ENCODE data around the gene ATG7.
"Not testable (repeated sequence)": the region's sequence is repeated elsewhere in the genome, so short reads cannot be mapped to it uniquely, and the experiment has no call there.

ATG7 gene

DNA sequence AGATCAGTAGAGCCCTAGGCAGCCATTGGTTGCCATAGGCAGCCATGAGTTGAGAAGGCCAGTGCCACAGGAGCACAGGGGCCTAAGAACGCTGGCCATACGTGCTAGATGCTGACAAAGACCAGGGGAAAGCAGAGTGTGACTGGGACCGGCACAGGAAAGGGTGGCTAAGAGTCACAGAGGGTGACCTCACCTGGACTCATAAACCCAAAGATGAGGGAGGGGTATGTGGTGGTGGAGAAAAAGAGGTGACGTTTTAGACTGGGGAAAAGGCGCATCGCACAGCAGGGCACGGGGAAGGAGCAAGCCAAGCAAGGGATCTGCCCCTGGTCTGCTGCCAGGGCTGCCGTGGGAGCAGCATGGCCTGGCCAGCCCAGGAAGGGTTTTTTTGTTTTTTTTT lies 249.0 kb downstream of the ATG7 start:
- DNase-seq (ENCODE audit: insufficient read length, low spot score) (no peak), FAIRE-seq (no peak)
- no peak for TF ChIP-seq CTCF (IDR thresholded peaks at IDR 0.05; ENCODE audit: insufficient read depth, missing control alignments)

DNA sequence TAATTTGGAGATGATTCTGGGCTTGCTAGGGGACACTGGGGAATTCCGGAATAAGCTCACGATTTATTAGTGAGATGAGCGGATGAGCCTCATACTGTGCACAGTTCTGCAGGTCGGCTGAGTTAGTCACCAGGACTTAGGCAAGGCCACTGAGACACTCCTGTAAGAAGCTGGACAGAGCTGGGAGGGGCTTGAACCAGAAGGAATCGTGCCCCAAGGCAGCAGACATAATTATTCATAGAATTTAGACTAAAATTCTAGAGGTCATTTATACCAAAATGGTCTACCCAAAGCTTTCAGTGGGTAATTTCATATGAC lies 250.2 kb downstream of the ATG7 start:
- FAIRE-seq = no peak
- no peak for DNase-seq (ENCODE audit: insufficient read length, low spot score)
- TF ChIP-seq CTCF (IDR thresholded peaks at IDR 0.05; ENCODE audit: insufficient read depth, missing control alignments) = no peak

- DNase-seq (ENCODE audit: insufficient read length, low spot score) = no peak
- FAIRE-seq = no peak
- TF ChIP-seq CTCF (IDR thresholded peaks at IDR 0.05; ENCODE audit: insufficient read depth, missing control alignments) = no peak
Observed at GRCh38 chr3:11522953-11523571, 250.9 kb downstream of the ATG7 start.

DNA sequence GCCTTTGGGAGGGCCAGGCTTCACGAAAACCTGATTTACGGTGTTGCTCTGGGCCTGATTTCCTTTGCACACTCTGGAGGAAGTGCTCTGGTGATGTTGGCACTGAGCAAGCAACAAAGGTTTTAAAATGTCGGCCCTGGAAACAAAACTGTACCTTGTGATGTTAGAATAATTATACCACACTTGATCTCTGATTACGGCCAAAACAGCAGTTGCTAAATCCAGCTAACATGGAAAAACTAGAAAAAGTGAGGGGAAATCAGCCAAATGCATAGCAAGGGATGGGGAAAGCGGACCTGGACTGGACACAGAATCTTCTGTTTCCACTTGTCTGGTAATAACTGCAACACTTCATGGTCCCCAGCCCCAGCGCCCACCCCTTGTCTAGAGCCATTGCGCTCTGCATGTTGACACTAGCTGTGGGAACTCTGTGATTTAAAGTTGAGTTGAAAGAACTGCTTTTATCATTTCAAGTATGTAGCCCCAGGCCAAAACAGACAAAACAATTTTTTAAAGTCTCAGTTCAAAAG lies 251.4 kb downstream of the ATG7 start:
- FAIRE-seq (no peak), DNase-seq (ENCODE audit: insufficient read length, low spot score) (no peak)
- no peak for TF ChIP-seq CTCF (IDR thresholded peaks at IDR 0.05; ENCODE audit: insufficient read depth, missing control alignments)

DNA sequence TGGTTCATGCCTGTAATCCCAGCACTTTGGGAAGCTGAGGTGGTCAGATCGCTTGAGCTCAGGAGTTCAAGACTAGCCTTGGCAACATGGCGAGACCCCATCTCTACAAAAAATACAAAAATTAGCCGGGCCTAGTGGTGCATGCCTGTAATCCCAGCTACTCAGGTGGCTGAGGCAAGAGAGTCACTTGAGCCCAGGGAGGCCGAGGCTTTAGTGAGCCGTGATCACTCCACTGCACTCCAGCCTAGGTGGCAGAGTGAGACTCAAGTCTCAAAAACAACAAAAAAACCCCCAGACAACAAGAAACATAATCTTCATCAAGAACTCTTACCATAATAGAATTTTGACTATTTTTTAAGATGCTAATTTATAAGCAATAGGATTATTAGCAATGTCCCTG lies 253.9 kb downstream of the ATG7 start:
- not testable (repeated sequence) for FAIRE-seq

DNA sequence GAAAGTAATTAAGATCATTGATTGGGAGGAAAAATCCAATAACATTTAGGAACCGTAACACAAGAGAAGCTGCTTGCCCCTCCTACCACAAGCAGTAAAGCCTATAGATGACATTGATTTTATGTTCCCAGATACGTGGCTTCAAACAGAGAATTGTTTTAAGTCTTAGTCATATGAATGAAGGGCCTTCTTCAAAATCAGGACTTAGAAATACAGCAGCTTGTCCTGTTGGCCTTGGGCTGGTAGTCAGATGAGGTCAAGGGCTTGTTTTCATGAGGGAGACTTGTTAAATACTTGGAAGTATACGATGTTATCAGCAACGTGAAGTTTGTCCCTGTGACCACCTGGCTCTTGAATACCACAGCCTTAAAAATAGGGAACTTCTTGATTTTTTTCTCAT lies 257.1 kb downstream of the ATG7 start:
- FAIRE-seq (no peak), DNase-seq (ENCODE audit: insufficient read length, low spot score) (no peak)
- no peak for TF ChIP-seq CTCF (IDR thresholded peaks at IDR 0.05; ENCODE audit: insufficient read depth, missing control alignments)

More for the DNA sequence above, 253.9 kb downstream of the ATG7 start:
- DNase-seq (ENCODE audit: insufficient read length, low spot score) = not testable (repeated sequence)

- TF ChIP-seq CTCF (IDR thresholded peaks at IDR 0.05; ENCODE audit: insufficient read depth, missing control alignments) = no peak
- DNase-seq (ENCODE audit: insufficient read length, low spot score) (no peak), FAIRE-seq (no peak)
Observed at GRCh38 chr3:11530153-11530721, 258.0 kb downstream of the ATG7 start.

Measured in D721Med (cell line).